ENCODE measurements around the gene MT1E. TPM values are rescaled to one million over a fixed set of nuclear protein-coding genes. Genes with fewer than 3 reads are reported as not detected.
A peak's percentile ranks its signal among the peaks of the same experiment; 100 is the strongest.

The MT1E gene
- total and polyA plus RNA-seq, 3 donors from 2014 or later, result 10.5 to 55.4 (median 22.4) TPM

DNA sequence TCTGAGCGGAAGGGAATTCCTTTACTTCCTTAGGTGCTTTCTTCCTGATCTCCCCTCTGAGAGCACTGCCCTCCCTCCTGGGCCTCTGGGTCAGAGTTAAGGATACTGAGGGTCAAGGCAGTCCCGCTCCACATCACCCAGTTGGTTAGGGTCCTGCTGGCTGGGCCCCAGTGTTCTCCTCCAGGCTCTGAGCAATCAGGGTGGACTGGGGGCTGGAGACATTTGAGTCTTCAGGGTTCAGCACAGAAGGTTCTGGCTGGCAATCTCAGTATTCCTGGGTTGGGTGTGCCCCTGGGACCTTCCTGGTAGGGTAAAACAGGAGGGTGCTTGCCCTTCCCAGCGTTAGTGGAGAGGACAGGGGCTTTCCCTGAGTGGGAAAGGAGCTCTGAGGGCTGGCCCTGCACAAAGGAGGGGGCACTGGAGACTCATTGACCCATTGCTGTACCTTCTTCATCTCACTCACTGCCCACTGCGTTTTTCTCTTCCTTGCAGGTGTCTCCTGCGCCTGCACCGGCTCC, 7.3 kb downstream of the MT1E start:
- no peak for DNase-seq
- no peaks in the 10 kb centered on the region for H3K36me3 ChIP-seq (ENCODE audit: low read depth, missing control alignments)
- peaks cover 8% of the 10 kb centered on the region for H3K4me1 ChIP-seq
- H3K27me3 ChIP-seq, result no peaks in the 10 kb centered on the region
- peak overlapping the region; percentile 40 to 57 for H3K4me3 ChIP-seq
- 39 to 65% methylated on average over 5 to 6 of the region's 6 CpGs for WGBS, 2 donors
- no peaks in the 10 kb centered on the region for H3K9me3 ChIP-seq
- H3K27ac ChIP-seq, result peak overlapping the region in 1 of 2 donors; percentile 69
- intact Hi-C loops (cut with DNase I; ENCODE audit: low total_unique reads), result no loop called here
- TF ChIP-seq, protein P1, sequence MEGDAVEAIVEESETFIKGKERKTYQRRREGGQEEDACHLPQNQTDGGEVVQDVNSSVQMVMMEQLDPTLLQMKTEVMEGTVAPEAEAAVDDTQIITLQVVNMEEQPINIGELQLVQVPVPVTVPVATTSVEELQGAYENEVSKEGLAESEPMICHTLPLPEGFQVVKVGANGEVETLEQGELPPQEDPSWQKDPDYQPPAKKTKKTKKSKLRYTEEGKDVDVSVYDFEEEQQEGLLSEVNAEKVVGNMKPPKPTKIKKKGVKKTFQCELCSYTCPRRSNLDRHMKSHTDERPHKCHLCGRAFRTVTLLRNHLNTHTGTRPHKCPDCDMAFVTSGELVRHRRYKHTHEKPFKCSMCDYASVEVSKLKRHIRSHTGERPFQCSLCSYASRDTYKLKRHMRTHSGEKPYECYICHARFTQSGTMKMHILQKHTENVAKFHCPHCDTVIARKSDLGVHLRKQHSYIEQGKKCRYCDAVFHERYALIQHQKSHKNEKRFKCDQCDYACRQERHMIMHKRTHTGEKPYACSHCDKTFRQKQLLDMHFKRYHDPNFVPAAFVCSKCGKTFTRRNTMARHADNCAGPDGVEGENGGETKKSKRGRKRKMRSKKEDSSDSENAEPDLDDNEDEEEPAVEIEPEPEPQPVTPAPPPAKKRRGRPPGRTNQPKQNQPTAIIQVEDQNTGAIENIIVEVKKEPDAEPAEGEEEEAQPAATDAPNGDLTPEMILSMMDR (IDR thresholded peaks at IDR 0.05), result no peak
- TF ChIP-seq POLR2A (IDR thresholded peaks at IDR 0.05), result no peak

DNA sequence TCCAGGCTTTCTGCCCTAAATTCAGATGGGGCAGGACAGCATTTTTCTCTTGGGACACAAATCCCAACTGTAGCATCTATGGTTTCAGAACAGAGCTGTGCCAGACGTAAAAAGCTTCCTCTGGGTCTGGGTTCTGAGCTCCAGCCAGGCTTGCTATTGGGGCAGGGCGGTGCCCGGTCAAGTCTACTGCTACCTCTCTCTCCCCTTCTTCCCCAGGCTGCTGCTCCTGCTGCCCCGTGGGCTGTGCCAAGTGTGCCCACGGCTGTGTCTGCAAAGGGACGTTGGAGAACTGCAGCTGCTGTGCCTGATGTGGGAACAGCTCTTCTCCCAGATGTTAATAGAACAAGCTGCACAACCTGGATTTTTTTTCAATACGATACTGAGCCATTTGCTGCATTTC, 8.0 kb downstream of the MT1E start:
- no peak for DNase-seq
- Histone ChIP-seq H3K27me3 (no peaks in the 10 kb centered on the region), H3K27ac (no peak overlapping the region), H3K9me3 (no peaks in the 10 kb centered on the region), H3K4me1 (peaks cover 14% of the 10 kb centered on the region), H3K36me3 (ENCODE audit: low read depth, missing control alignments) (no peaks in the 10 kb centered on the region), H3K4me3 (no peak overlapping the region)
- WGBS, 2 donors, result 59 to 67% methylated on average over 7 of the region's 7 CpGs
- intact Hi-C loops (cut with DNase I; ENCODE audit: low total_unique reads), result no loop called here
- TF ChIP-seq POLR2A (IDR thresholded peaks at IDR 0.05), result no peak
- TF ChIP-seq, protein P1 (IDR thresholded peaks at IDR 0.05), result no peak

DNA sequence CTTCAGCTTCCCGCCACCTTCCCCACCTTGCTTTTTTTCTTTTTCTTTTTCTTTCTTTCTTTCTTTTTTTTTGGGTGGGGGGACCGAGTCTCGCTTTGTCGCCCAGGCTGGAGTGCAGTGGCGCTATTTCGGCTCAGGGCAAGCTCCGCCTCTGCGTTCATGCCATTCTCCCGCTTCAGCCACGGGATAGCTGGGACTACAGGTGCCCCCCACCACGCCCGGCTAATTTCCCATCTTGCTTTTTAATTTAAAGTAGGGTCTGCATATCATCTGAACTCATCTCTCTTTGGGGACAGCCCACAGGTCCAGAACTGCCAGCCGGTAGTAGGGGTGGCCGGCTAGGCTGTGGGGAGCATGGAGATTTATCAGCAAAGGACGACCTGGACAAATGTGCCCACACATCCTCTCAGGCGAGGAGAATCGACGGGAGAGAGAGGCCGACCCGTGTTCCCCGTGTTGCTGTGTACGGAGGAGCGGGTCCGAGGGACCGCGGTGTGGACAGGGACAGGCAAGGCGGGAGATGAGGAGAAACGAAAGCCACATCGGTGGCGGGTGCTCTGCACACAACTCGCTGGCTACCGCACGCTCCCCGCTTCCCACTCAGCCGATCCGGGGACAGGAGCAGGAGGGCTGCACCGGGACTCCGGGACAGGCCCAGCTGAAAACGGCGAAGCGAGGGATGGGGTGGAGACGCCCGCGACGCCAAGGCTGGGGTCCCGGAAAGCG, 9.3 kb downstream of the MT1E start:
- H3K4me3 ChIP-seq, result peak overlapping the region in 1 of 2 donors; percentile 10
- peaks cover 19% of the 10 kb centered on the region for H3K4me1 ChIP-seq
- no peak for DNase-seq

DNA sequence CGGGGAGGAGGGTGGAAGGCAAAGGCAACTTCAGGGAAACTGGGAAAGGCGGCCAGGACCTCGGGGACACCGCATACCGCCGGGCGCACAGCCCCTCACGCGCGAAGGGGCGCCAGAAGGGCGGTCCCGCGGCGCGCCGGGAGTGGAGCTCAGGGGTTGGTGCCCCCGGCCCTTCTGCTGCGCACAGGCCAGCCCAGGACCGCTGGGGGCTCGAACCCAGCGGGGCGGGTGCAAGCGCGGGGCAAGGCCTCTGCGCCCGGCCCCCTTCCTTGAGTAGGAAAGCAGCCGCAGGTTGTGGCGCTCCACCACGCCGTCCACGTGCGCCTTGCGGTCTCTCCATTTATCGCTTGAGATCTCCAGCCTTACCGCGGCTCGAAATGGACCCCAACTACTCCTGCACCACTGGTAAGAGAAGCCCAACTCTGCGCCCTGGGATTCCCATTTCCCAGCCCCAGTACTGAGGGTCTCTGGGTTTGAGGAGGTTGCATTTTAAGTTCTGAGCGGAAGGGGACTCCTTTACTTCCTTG, 9.9 kb downstream of the MT1E start:
- H3K27me3 ChIP-seq, result no peaks in the 10 kb centered on the region

More for the DNA sequence above, 9.3 kb downstream of the MT1E start:
- Histone ChIP-seq H3K9me3 (no peaks in the 10 kb centered on the region), H3K36me3 (ENCODE audit: low read depth, missing control alignments) (no peaks in the 10 kb centered on the region), H3K27ac (no peak overlapping the region), H3K27me3 (no peaks in the 10 kb centered on the region)
- TF ChIP-seq, protein P1 (IDR thresholded peaks at IDR 0.05), result no peak
- WGBS, 2 donors, result 38 to 47% methylated on average over 34 to 47 of the region's 47 CpGs
- intact Hi-C loops (cut with DNase I; ENCODE audit: low total_unique reads), result no loop called here

More for the DNA sequence above, 9.9 kb downstream of the MT1E start:
- Histone ChIP-seq H3K27ac (no peak overlapping the region), H3K9me3 (no peaks in the 10 kb centered on the region), H3K4me3 (peak overlapping the region in 1 of 2 donors; percentile 10), H3K36me3 (ENCODE audit: low read depth, missing control alignments) (no peaks in the 10 kb centered on the region), H3K4me1 (peaks cover 19% of the 10 kb centered on the region)
- intact Hi-C loops (cut with DNase I; ENCODE audit: low total_unique reads), result no loop called here
- 16 to 31% methylated on average over 6 to 40 of the region's 40 CpGs for WGBS, 2 donors
- no peak for DNase-seq
- TF ChIP-seq POLR2A (IDR thresholded peaks at IDR 0.05), result no peak
- TF ChIP-seq, protein P1 (IDR thresholded peaks at IDR 0.05), result no peak

All from testis (tissue), 3 donors.